ENCODE data around the gene PPFIA1.
"Not testable (repeated sequence)": the region's sequence is repeated elsewhere in the genome, so short reads cannot be mapped to it uniquely, and the experiment has no call there.

Gene PPFIA1

DNA sequence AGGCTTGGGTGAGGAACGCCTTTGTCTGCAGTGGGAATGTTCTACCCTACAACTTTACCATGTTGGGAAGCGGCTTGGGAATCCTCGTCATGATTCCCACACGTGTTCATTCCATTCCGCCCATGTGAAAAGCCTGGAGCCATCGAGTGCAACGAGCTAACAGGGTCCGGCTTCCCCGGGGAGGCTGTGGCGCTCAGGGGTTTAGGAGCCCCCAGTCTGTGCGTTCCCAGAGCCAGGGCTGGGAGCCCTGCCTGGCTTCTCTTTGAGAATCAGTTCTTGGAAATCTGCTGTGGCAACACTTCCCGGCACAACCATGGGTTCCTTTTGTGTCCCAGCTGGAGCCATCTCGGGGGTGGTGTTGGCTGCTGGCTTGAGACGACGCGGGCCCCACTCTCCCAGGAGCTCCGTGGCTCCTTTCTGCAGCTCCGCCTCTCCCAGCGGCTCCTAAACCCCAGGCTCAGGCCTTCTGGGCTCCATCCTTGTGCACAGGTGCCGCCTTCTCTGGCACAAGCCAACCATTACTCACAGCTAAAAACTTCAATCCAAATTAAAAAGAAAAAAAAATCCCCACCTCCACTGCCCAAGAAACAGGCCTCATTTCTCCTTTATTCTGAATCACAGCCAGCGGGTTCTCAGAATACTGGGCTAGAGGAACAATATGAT, 18.7 kb upstream of the PPFIA1 start:
- no peak for DNase-seq (ENCODE audit: low read depth)

DNA sequence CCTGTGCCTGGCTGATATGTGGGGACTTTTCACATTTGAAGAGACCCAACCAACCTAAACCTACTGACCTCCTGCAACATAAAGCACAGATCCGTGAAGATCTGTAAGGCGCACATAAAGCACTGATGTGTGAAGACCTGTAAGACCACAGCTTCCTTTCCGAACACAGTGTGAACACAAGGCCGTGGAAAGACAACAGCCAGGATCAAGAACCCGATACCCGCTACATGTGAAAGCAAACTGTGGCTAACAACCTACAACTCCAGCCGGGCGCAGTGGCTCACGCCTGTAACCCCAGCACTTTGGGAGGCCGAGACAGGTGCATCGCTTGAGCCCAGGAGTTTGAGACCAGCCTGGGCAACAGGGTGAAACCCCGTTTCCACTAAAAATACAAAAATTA, 17.6 kb upstream of the PPFIA1 start:
- DNase-seq (ENCODE audit: low read depth), result no peak

GRCh38 chr11:70255477-70256116, 14.9 kb upstream of the PPFIA1 start:
- DNase-seq (ENCODE audit: low read depth), result no peak

DNA sequence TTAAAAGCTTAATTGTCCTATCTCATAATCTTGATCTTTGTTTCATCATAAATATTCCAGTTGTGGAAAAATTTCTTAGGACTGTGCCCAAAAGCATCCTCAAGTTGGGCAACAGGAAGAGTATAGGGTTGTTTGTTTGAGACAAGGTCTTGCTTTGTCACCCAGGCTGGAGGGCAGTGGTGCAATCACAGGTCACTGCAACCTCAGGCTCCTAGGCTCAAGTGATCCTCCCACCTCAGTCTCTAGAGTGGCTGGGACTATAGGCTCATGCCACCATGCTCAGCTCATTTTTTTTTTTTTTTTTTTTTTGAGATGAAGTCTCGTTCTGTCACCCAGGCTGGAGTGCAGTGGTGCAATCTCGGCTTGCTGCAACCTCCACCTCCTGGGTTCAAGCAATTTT, 11.4 kb upstream of the PPFIA1 start:
- not testable (repeated sequence) for DNase-seq (ENCODE audit: low read depth)

GRCh38 chr11:70262951-70263350, 7.5 kb upstream of the PPFIA1 start:
- no peak for DNase-seq (ENCODE audit: low read depth)

DNA sequence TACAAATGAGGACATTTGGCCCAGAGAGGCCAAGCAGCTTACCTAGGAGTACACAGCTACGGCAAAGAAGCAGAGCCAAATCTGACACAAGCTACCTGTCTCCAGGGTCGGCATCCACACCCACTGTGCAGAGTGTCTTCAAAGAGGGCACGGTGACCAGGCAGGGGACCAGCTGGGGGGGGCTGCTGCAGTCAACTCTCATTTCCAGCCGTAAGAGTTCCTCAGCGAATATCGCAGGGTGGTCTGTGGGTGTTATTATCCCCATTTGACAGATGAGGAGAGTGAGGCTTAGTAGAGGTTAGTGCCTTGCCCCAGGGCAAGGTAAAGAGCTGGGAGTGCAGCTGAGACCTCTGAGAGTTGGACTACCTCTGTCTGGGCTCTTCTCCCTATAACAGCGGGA, 7.1 kb upstream of the PPFIA1 start:
- DNase-seq (ENCODE audit: low read depth), result no peak

DNA sequence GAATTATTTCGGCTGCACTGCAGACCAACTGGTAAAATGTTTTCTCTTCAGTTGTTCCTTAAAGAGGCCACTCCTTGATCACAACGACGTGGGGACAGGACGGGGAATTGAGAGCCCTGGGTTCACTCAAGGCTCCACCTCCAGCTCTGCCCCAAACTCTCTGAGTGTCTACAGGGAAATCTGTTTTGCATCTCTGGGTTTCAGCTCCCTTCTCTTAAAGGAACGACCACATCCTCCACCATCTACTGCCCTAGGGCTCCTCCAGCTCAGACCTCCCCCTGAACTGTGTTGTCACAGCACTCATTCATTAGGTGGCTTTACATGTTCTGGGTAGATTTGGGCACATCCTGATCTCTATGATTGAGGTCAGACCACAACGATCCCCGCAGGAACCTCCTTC, 5.1 kb upstream of the PPFIA1 start:
- DNase-seq (ENCODE audit: low read depth), result no peak

GRCh38 chr11:70267405-70267950, 3.0 kb upstream of the PPFIA1 start:
- no peak for DNase-seq (ENCODE audit: low read depth)

GRCh38 chr11:70268526-70268925, 2.0 kb upstream of the PPFIA1 start:
- DNase-seq (ENCODE audit: low read depth), result no peak

DNA sequence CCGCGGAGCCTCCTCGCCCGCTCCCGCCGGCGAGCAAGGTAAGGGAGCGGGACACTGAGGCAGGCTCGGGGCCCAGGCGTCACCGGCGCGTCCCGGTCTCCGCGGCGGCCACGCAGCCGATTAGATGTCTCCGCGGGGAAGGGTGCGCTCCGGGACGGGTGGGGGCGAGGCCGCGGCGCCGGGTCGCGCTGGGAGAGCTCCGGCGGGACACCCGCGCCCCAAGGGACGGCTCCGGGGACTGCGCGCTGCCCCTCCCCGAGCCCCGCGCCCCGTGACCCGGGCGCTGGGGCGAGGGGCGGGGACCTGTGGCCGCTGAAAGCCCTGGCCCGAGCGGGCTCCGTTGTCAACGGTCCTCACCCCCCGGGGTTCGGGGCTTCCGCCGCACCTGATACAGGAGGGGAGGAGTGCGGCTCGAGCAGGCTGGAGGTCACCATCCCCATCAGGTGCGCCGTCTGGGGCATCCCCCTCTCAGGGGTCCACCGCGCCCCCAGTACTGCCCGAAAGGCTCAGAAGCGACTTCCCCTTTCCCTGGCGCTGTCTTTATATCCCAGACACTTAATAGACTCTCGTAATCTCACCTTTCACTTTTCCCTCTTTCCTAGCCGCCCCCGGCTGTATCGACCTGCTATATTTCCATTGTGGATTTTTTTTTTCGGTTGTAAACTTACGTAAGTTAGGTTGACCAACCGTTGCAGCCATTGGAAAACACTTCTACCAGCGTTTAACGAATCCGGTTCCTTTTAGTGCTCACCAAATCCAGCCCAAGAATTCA, 573 bp downstream of the PPFIA1 start:
- peak; percentile 34 for DNase-seq (ENCODE audit: low read depth)

GRCh38 chr11:70271649-70271953, 1.1 kb downstream of the PPFIA1 start:
- DNase-seq (ENCODE audit: low read depth), result no peak

GRCh38 chr11:70272009-70272408, 1.5 kb downstream of the PPFIA1 start:
- DNase-seq (ENCODE audit: low read depth), result no peak

GRCh38 chr11:70278994-70279393, 8.5 kb downstream of the PPFIA1 start:
- no peak for DNase-seq (ENCODE audit: low read depth)

DNA sequence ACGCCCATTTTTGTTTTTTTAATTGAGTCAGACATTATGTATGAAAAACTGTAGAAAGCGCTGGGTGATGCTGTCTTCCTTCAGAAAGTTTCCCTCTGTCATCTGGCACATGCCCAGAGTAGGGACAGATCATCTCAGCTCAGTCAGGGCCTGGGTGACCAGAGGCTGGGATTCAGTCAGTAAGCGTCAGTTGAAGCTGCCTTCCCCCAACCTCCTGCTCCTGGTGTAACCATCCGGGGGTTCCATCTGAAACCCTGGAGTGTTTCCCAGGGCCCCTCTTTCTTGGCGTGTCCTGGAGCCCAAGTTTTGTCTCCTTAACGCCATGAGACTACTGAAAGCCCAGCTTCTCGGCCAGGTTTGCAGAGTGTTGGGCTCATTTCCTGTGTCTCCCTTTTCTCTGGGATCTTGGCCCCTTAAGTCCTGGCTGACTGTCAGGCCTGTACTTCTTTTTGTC, 10.7 kb downstream of the PPFIA1 start:
- DNase-seq (ENCODE audit: low read depth), result no peak

- DNase-seq (ENCODE audit: low read depth), result no peak
Observed at GRCh38 chr11:70282012-70282411, 11.5 kb downstream of the PPFIA1 start.

DNA sequence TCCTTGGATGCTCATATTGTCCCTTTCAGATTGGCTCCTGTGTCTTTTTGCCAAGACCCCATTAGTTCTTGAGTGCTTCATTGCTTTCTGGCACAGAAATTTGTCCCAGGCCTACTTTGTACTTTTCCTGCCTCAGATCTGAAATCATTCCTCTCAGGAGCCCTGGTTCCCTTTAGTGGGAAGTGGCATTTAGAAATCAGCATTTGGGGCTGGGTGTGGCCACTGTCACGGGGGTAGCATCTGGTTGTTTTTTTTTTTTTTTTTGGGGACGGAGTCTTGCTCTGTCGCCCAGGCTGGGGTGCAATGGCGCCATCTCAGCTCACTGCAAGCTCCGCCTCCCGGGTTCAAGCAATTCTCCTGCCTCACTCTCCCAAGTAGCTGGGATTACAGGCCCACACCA, 18.2 kb downstream of the PPFIA1 start:
- DNase-seq (ENCODE audit: low read depth), result no peak

DNA sequence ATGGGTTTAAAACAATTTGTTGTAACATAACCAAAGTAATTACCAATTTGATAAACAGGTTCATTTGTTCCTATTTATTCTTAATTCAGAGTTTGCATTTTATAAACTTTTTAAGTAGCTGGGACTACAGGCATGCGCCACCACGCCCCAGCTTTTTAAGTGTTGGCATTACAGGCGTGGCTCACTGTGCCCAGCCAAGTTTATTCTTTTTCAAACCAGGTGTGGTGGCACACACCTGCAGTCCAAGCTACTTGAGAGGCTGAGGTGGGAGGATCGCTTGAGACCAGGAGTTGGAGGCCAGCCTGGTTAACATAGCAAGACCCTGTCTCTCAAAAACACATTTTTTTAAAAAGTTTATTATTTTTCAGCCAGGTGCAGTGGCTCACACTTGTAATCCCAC, 19.1 kb downstream of the PPFIA1 start:
- DNase-seq (ENCODE audit: low read depth), result no peak

DNA sequence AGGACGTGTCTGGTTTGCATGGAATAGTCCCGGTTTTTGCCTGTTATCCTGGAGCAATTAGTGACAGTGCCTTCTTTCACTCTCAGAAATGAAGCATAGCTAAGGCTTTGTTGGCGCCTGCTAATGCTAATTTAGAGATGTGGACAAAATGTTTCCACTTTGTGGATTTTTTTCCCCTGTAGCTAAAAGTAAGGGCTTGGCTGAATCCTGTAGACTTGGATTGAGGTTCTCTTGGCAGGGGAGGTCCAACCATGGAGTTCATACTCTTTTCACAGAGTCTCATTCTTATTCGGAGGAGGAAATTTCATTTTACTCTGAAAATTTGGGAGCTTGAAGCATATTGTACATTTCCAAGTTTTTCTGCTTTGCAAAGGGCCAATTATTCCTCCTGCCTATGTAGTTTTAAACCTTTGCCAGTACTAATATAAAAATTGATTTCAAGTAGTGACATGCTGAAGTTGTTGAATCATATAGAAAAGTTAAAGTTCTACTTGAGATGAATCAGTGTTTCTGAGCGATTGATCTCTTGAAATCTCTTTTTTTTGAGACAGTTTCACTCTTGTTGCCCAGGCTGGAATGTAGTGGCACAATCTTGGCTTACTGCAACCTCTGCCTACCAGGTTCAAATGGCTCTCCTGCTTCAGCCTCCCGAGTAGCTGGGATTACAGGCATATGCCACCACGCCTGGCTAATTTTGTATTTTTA, 20.0 kb downstream of the PPFIA1 start:
- DNase-seq (ENCODE audit: low read depth), result no peak

DNA sequence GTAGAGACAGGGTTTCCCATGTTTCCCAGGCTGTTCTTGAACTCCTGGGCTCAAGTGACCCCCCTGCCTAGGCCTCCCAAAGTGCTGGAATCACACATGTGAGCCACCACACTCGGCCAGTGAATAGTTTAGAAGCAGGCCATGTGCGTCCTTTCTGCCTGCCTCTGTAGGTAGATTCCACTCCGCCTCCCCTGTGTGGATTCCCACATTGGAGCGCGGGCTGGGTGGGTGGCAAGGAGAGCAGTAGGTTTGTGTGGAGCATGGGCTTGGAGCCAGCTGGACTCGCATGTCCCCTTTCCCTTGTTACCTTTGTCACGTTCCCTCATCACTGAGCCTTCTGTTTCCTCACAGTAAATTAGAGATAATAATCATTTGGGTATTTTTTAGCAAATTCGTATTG, 21.7 kb downstream of the PPFIA1 start:
- no peak for DNase-seq (ENCODE audit: low read depth)

GRCh38 chr11:70292863-70293262, 22.4 kb downstream of the PPFIA1 start:
- DNase-seq (ENCODE audit: low read depth), result no peak

DNA sequence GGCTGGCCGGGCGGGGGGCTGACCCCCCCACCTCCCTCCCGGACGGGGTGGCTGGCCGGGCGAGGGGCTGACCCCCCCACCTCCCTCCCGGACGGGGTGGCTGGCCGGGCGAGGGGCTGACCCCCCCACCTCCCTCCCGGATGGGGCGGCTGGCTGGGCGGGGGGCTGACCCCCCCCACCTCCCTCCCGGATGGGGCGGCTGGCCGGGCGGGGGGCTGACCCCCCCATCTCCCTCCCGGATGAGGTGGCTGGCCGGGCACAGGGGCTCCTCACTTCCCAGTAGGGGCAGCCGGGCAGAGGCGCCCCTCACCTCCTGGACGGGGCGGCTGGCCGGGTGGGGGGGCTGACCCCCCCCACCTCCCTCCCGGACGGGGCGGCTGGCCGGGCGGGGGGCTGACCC, 24.7 kb downstream of the PPFIA1 start:
- not testable (repeated sequence) for DNase-seq (ENCODE audit: low read depth)

GRCh38 chr11:70296681-70297080, 26.2 kb downstream of the PPFIA1 start:
- DNase-seq (ENCODE audit: low read depth), result no peak

DNA sequence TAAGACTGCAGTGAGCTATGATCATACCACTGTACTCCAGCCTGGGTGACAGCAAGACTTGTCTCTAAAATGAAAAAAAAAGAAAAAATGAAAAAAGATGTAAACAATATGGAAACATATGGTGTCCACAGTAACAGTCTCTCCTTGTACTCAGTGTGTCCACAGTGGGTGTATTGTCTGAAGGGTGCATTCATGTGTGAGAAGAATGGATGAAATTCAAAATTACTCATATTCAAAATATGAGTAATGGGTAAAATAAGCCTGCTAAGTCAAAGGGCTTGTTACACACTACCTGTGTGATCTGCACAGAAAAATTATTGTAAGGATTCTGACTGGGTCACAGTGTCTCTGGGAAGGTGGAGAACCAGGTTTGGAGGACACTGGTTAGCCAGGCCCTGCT, 26.9 kb downstream of the PPFIA1 start:
- no peak for DNase-seq (ENCODE audit: low read depth)

Measured in T-helper 22 cell (primary cell).